GM12878 (cell line): ENCODE results near the gene FXYD3. TPM values are rescaled to one million over a fixed set of nuclear protein-coding genes. Genes with fewer than 3 reads are reported as not detected.

ENCODE experiments used
- ATAC-seq: fragments of 200-7000 bp; cut with Tn5 transposase; 3 replicates; pipeline ENCODE4 v1.9.1; 2020; ENCODE audit warnings: mild to moderate bottlenecking, moderate library complexity
- BruUV-seq: library from RNA; stranded (reverse); fragments of 400-500 nt; replicated peaks from 2 replicates; lab custom pipeline; 2021; lab: Mats Ljungman, UMichigan
- CTCF ChIA-PET: fragments of 300-600 bp; sonication (Branson Sonifier 250); formaldehyde crosslinking; extraction: SDS; loops from one replicate; lab custom pipeline; 2021; ENCODE audit warnings: inconsistent platforms; lab: Yijun Ruan, JAX
- POLR2A ChIA-PET: fragments of 350-600 bp; formaldehyde crosslinking; extraction: SDS; loops from one replicate; lab custom pipeline; 2021; ENCODE audit warnings: inconsistent platforms; lab: Charles Lee
- RAD21 ChIA-PET: fragments of 300-600 bp; sonication (Branson Sonifier 250); formaldehyde crosslinking; loops from one replicate; lab custom pipeline; 2023; ENCODE audit warnings: antibody characterized with exemption; ENCODE audit not compliant: unreplicated experiment; lab: Charles Lee
- SMC1A ChIA-PET: fragments of 300-600 bp; sonication (Branson Sonifier 250); formaldehyde crosslinking; loops from one replicate; lab custom pipeline; 2023; ENCODE audit not compliant: unreplicated experiment, uncharacterized antibody; lab: Charles Lee
- DNase-seq: peaks from one replicate; pipeline ENCODE4 v3.0.0-alpha.2; 2011; ENCODE audit warnings: low read depth, low spot score
- FAIRE-seq: peaks from 3 replicates; lab custom pipeline; 2011; peaks lifted over from hg19 to GRCh38; lab: Jason Lieb, UNC
- H2AFZ ChIP-seq: 2 replicates; pipeline ENCODE4 v1.6.0; 2011; ENCODE audit warnings: low read depth, low read length, control low read depth; ENCODE audit not compliant: control insufficient read depth
- H3K27ac ChIP-seq: 2 replicates; pipeline ENCODE4 v1.5.1; 2011; ENCODE audit warnings: control low read depth; ENCODE audit not compliant: control insufficient read depth, insufficient read depth
- H3K27me3 ChIP-seq, 2 experiments: replicated peaks in 1 of 2; 2 replicates each; pipeline versions ENCODE4 v1.6.0 to v1.6.1; 2011; ENCODE audit warnings: low read length in 1 of 2; ENCODE audit not compliant: control insufficient read depth in 2 of 2, insufficient read depth in 2 of 2
- H3K36me3 ChIP-seq, 2 experiments: 2 replicates each; pipeline ENCODE4 v1.5.1; 2011; ENCODE audit warnings: low read length in 1 of 2; ENCODE audit not compliant: control insufficient read depth in 2 of 2, insufficient read depth in 2 of 2
- H3K4me1 ChIP-seq: 2 replicates; pipeline ENCODE4 v1.6.1; 2011; ENCODE audit warnings: mild to moderate bottlenecking, low read length, moderate library complexity, mixed read lengths; ENCODE audit not compliant: control insufficient read depth, insufficient read depth
- H3K4me2 ChIP-seq: 2 replicates; pipeline ENCODE4 v1.6.0; 2011; ENCODE audit warnings: control low read depth; ENCODE audit not compliant: control insufficient read depth, insufficient read depth
- H3K4me3 ChIP-seq: fragments of 200-600 bp; sonication (generic); 2 replicates; pipeline ENCODE4 v1.5.1; 2016
- H3K79me2 ChIP-seq: 2 replicates; pipeline ENCODE4 v1.6.0; 2011; ENCODE audit warnings: low read length; ENCODE audit not compliant: control insufficient read depth, insufficient read depth
- H3K9ac ChIP-seq: 2 replicates; pipeline ENCODE4 v1.8.0; 2011; ENCODE audit warnings: low read length, control low read depth, mixed read lengths; ENCODE audit not compliant: control insufficient read depth, insufficient read depth
- H3K9me3 ChIP-seq: replicated peaks from 3 replicates; pipeline ENCODE4 v1.5.1; 2011; ENCODE audit warnings: mild to moderate bottlenecking, low read length; ENCODE audit not compliant: control insufficient read depth, insufficient read depth
- H4K20me1 ChIP-seq: 2 replicates; pipeline ENCODE4 v1.6.0; 2011; ENCODE audit not compliant: control insufficient read depth, insufficient read depth
- BHLHE40 ChIP-seq, 2 experiments: fragments of 450-650 bp in 1 of 2; IDR thresholded peaks; 2 replicates each; pipeline ENCODE4 v1.6.1; 2011 to 2017; ENCODE audit warnings: low read depth in 2 of 2, borderline replicate concordance in 1 of 2, improper control_type of control experiment in 1 of 2, low read length in 1 of 2, mild to moderate bottlenecking in 1 of 2
- HDGF ChIP-seq: fragments of 450-650 bp; IDR thresholded peaks from 2 replicates; pipeline ENCODE4 v1.6.1; 2016; ENCODE audit warnings: antibody characterized with exemption
- KLF5 ChIP-seq: fragments of 450-650 bp; IDR thresholded peaks from 2 replicates; pipeline ENCODE4 v1.6.1; 2014; ENCODE audit warnings: mild to moderate bottlenecking; ENCODE audit not compliant: partially characterized antibody
- LARP7 ChIP-seq: fragments of 450-650 bp; IDR thresholded peaks from 2 replicates; pipeline ENCODE4 v1.6.1; 2017; ENCODE audit warnings: mild to moderate bottlenecking
- MXI1 ChIP-seq: fragments of 150-350 bp; IDR thresholded peaks from 2 replicates; pipeline ENCODE4 v1.6.1; 2011; ENCODE audit warnings: low read depth, mild to moderate bottlenecking, inconsistent platforms, low read length, improper control_type of control experiment
- MYC ChIP-seq: IDR thresholded peaks from 2 replicates; pipeline ENCODE4 v1.6.1; 2011; ENCODE audit warnings: mild to moderate bottlenecking, low read length, moderate library complexity, inconsistent platforms; ENCODE audit not compliant: insufficient read depth, insufficient replicate concordance, insufficient read length, severe bottlenecking
- POLR2A ChIP-seq: IDR thresholded peaks from 2 replicates; pipeline ENCODE4 v1.6.1; 2011; ENCODE audit warnings: low read depth, mild to moderate bottlenecking, low read length
- RAD21 ChIP-seq: IDR thresholded peaks from 2 replicates; pipeline ENCODE4 v1.6.1; 2011; ENCODE audit warnings: mild to moderate bottlenecking, low read depth, low read length, moderate library complexity; ENCODE audit not compliant: insufficient read depth
- RELB ChIP-seq: fragments of 450-650 bp; IDR thresholded peaks from 2 replicates; pipeline ENCODE4 v1.6.1; 2017; ENCODE audit warnings: low read depth, mild to moderate bottlenecking, moderate library complexity
- SMAD1 ChIP-seq: fragments of 450-650 bp; IDR thresholded peaks from 2 replicates; pipeline ENCODE4 v1.6.1; 2018; ENCODE audit warnings: mild to moderate bottlenecking, low read depth; ENCODE audit not compliant: partially characterized antibody
- YY1 ChIP-seq: IDR thresholded peaks from 2 replicates; pipeline ENCODE4 v1.6.1; 2011; ENCODE audit warnings: low read depth, mild to moderate bottlenecking, low read length
- WGBS: methylation state at CpG from one replicate; pipeline ENCODE4 v1.1.6; 2016; ENCODE audit warnings: low lambda C conversion rate; ENCODE audit not compliant: insufficient replicate concordance, insufficient coverage; ENCODE audit errors: missing lambda C conversion rate; 5-methylcytosine and 5-hydroxymethylcytosine counted together
- in situ Hi-C: fragments of 300-500 bp; cut with MboI; formaldehyde crosslinking; loops from 9 replicates; pipeline ENCODE4 v1.14.3; 2018; ENCODE audit warnings: mixed read lengths
- intact Hi-C: fragments of 100-400 bp; cut with micrococcal nuclease; formaldehyde crosslinking; loops from one replicate; pipeline ENCODE4 v1.14.2; 2022; ENCODE audit not compliant: unreplicated experiment
- polyA plus RNA-seq, 11 experiments: library from polyadenylated mRNA; depleted of rRNA in 4 of 11; unstranded in 6 of 11; stranded (reverse) in 5 of 11; fragments of >200 nt; fragmentation: Nextera tagmentation in 4 of 11; fragmentation: Illumina TruSeq in 1 of 11; extraction: Ambion mirVana in 4 of 11; extraction: Trizol in 1 of 11; gene quantifications; 1 replicate in 1 of 11; 2 replicates in 10 of 11; pipeline versions ENCODE4 v1.2.1 to v1.2.3, GENCODE V29; 2011 to 2016; ENCODE audit warnings: inconsistent platforms in 2 of 11, missing spikeins in 2 of 11, low read depth in 1 of 11
- total RNA-seq, 4 experiments: library from RNA; depleted of rRNA in 3 of 4; stranded (reverse); fragments of >200 nt in 3 of 4; fragmentation: Illumina TruSeq in 1 of 4; extraction: Trizol in 1 of 4; gene quantifications; 2 replicates each; pipeline versions ENCODE4 v1.2.1 to v1.2.3, GENCODE V29; 2013 to 2021
- TF ChIP-seq, protein P1 (sequence below): IDR thresholded peaks from 2 replicates; pipeline ENCODE4 v1.6.1; 2011; ENCODE audit warnings: borderline replicate concordance, low read depth, mild to moderate bottlenecking, moderate library complexity, mixed read lengths, low read length; ENCODE audit not compliant: insufficient read depth; ENCODE audit errors: extremely low read length

Gene FXYD3
- total and polyA plus RNA-seq, 10 of the 15 experiments (the other 5 are each of a cell fraction or from before 2014, with no cell fraction given): 0.09 to 0.44 TPM; not detected in 8

- no peak for ATAC-seq
- Histone ChIP-seq H3K4me1 (no peaks in the 10 kb centered on the region), H4K20me1 (no peaks in the 10 kb centered on the region)
- TF ChIP-seq POLR2A (no peak), YY1 (no peak), MXI1 (no peak), RAD21 (no peak), HDGF (no peak), KLF5 (no peak), RELB (no peak), SMAD1 (no peak), LARP7 (no peak), BHLHE40 (IDR thresholded peaks at IDR 0.05; ENCODE audit: borderline replicate concordance in 1 of 2, low read depth in 2 of 2, low read length in 1 of 2) (no peak), MYC (no peak)
- TF ChIP-seq, protein P1, sequence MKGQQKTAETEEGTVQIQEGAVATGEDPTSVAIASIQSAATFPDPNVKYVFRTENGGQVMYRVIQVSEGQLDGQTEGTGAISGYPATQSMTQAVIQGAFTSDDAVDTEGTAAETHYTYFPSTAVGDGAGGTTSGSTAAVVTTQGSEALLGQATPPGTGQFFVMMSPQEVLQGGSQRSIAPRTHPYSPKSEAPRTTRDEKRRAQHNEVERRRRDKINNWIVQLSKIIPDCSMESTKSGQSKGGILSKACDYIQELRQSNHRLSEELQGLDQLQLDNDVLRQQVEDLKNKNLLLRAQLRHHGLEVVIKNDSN: no peak
- TF ChIP-seq, all 136 proteins: peak for 0
- Histone ChIP-seq H3K79me2 (no peaks in the 10 kb centered on the region), H3K9ac (no peak overlapping the region), H3K4me3 (no peak overlapping the region), H2AFZ (no peak overlapping the region), H3K4me2 (no peak overlapping the region), H3K27me3 (peaks cover 0 to 2% of the 10 kb centered on the region in 2 experiments; a peak in 1 of 4 replicates), H3K27ac (no peak overlapping the region), H3K9me3 (no peaks in the 10 kb centered on the region; the same call in 2 of the 3 replicates), H3K36me3 (no peaks in the 10 kb centered on the region)
- CTCF ChIA-PET: interaction anchor here (0.6 to 1.4 kb wide), 2 partner anchors 89 to 108 kb away, joined by 3 to 4 read pairs; no protein-coding TSS in a partner anchor
- 45% methylated on average over 22 of the region's 22 CpGs for WGBS
- RAD21 ChIA-PET: no interaction called here
- POLR2A ChIA-PET: no interaction called here
- FAIRE-seq: no peak
- SMC1A ChIA-PET: no interaction called here
- in situ Hi-C loops (no loop called here), intact Hi-C loops (no loop called here)
- BruUV-seq: no TSS peak
- DNase-seq: no peak
Measured at GRCh38 chr19:35109395-35110112, 6.1 kb upstream of the FXYD3 start.
